HCT116 (cell line): ENCODE results near the gene PDE4C. TPM values are rescaled to one million over a fixed set of nuclear protein-coding genes. Genes with fewer than 3 reads are reported as not detected.

ENCODE experiments used
- ATAC-seq: fragments of 200-7000 bp; cut with Tn5 transposase; 2 replicates; pipeline ENCODE4 v1.9.1; 2020; ENCODE audit warnings: mild to moderate bottlenecking, moderate library complexity
- BruUV-seq: library from RNA; stranded (reverse); fragments of 400-500 nt; replicated peaks from 2 replicates; lab custom pipeline; 2021; lab: Mats Ljungman, UMichigan
- CTCF ChIA-PET: fragments of 300-600 bp; sonication (Branson Sonifier 250); formaldehyde crosslinking; loops from one replicate; lab custom pipeline; 2021; ENCODE audit warnings: antibody characterized with exemption; lab: Charles Lee
- POLR2A ChIA-PET: fragments of 300-600, 350-600 bp; sonication (Branson Sonifier 250); formaldehyde crosslinking; loops from one replicate; lab custom pipeline; 2021; ENCODE audit warnings: antibody characterized with exemption; lab: Charles Lee
- RAD21 ChIA-PET, 2 experiments: fragments of 300-600 bp; sonication (Branson Sonifier 250); formaldehyde crosslinking; loops; one replicate each; lab custom pipeline; 2023; ENCODE audit warnings: low total read pairs in 2 of 2; ENCODE audit not compliant: uncharacterized antibody in 2 of 2, unreplicated experiment in 2 of 2, low non-redundant PET in 1 of 2; lab: Charles Lee
- DNase-seq: peaks from one replicate; pipeline ENCODE4 v3.0.0-alpha.2; 2010; ENCODE audit warnings: low read depth, low spot score
- H2AFZ ChIP-seq: fragments of 200-600 bp; shearing (Covaris generic), sonication (generic); 2 replicates; pipeline ENCODE4 v1.6.1; 2017; ENCODE audit warnings: low read depth, mixed run types, mixed read lengths, antibody characterized with exemption, low read length; ENCODE audit not compliant: poor library complexity, severe bottlenecking
- H3K27ac ChIP-seq: 2 replicates; pipeline ENCODE4 v1.5.1; 2012; ENCODE audit warnings: low read depth, low read length
- H3K27me3 ChIP-seq: fragments of 200-600 bp; sonication (generic); 2 replicates; pipeline ENCODE4 v1.6.1; 2016; ENCODE audit warnings: mixed run types, low read length, mixed read lengths; ENCODE audit not compliant: insufficient read depth
- H3K36me3 ChIP-seq, 2 experiments: fragments of 200-500 bp in 1 of 2; fragments of 200-600 bp in 1 of 2; sonication (Bioruptor generic) in 1 of 2; sonication (generic) in 1 of 2; 2 replicates each; pipeline versions ENCODE4 v1.5.1 to v1.6.1; 2014 to 2016; ENCODE audit warnings: low read length in 2 of 2, inconsistent platforms in 1 of 2, mixed read lengths in 1 of 2, mixed run types in 1 of 2; ENCODE audit not compliant: insufficient read depth in 2 of 2, control insufficient read depth in 1 of 2
- H3K4me1 ChIP-seq, 2 experiments: fragments of 200-600 bp in 1 of 2; sonication (generic) in 1 of 2; 2 replicates each; pipeline versions ENCODE4 v1.5.1 to v1.6.1; 2012 to 2017; ENCODE audit warnings: low read length in 2 of 2, inconsistent platforms in 1 of 2, mild to moderate bottlenecking in 1 of 2, mixed read lengths in 1 of 2, mixed run types in 1 of 2, moderate library complexity in 1 of 2; ENCODE audit not compliant: insufficient read depth in 2 of 2, control insufficient read depth in 1 of 2
- H3K4me2 ChIP-seq: fragments of 200-600 bp; sonication (generic); 2 replicates; pipeline ENCODE4 v1.6.1; 2017; ENCODE audit warnings: mixed run types, low read length, mixed read lengths
- H3K4me3 ChIP-seq, 2 experiments: fragments of 200-600 bp in 1 of 2; sonication (generic) in 1 of 2; replicated peaks in 1 of 2; 2 replicates each; pipeline ENCODE4 v1.5.1; 2011 to 2016; ENCODE audit warnings: low read length in 2 of 2, control low read depth in 1 of 2, low read depth in 1 of 2, mild to moderate bottlenecking in 1 of 2, mixed read lengths in 1 of 2, mixed run types in 1 of 2
- H3K79me2 ChIP-seq: fragments of 200-600 bp; sonication (generic); 2 replicates; pipeline ENCODE4 v1.6.1; 2017; ENCODE audit warnings: mild to moderate bottlenecking, mixed run types, low read length, moderate library complexity, mixed read lengths; ENCODE audit not compliant: insufficient read depth
- H3K9ac ChIP-seq: fragments of 200-600 bp; sonication (generic); 2 replicates; pipeline ENCODE4 v1.6.1; 2016; ENCODE audit warnings: low read length, mixed read lengths
- H3K9me2 ChIP-seq: fragments of 200-600 bp; sonication (generic), shearing (Covaris generic); 2 replicates; pipeline ENCODE4 v1.6.1; 2017; ENCODE audit warnings: mixed run types, mild to moderate bottlenecking, moderate library complexity; ENCODE audit not compliant: insufficient read depth
- H3K9me3 ChIP-seq, 2 experiments: fragments of 200-500 bp in 1 of 2; fragments of 200-600 bp in 1 of 2; sonication (Bioruptor generic) in 1 of 2; sonication (generic) in 1 of 2; 2 replicates each; pipeline ENCODE4 v1.6.1; 2014 to 2017; ENCODE audit warnings: low read length in 2 of 2, mixed read lengths in 2 of 2, inconsistent platforms in 1 of 2, low read depth in 1 of 2, mild to moderate bottlenecking in 1 of 2, mixed run types in 1 of 2, moderate library complexity in 1 of 2; ENCODE audit not compliant: control insufficient read depth in 1 of 2, insufficient read depth in 1 of 2
- H4K20me1 ChIP-seq: fragments of 200-600 bp; sonication (generic), shearing (Covaris generic); 2 replicates; pipeline ENCODE4 v1.6.1; 2017; ENCODE audit warnings: mixed run types, mild to moderate bottlenecking, moderate library complexity; ENCODE audit not compliant: insufficient read depth
- ATF3 ChIP-seq: IDR thresholded peaks from 2 replicates; pipeline ENCODE4 v1.6.1; 2012
- CEBPB ChIP-seq: IDR thresholded peaks from 2 replicates; pipeline ENCODE4 v1.6.1; 2012; ENCODE audit warnings: low read depth
- CTCF ChIP-seq, 3 experiments: fragments of 200-600 bp in 1 of 3; sonication (generic) in 1 of 3; IDR thresholded peaks in 2 of 3; conservative IDR thresholded peaks in 1 of 3; 2 replicates each; pipeline ENCODE4 v1.5.1; 2012 to 2017; ENCODE audit warnings: low read depth in 2 of 3, low read length in 2 of 3, antibody characterized with exemption in 1 of 3, borderline replicate concordance in 1 of 3, control low read depth in 1 of 3, mild to moderate bottlenecking in 1 of 3, mixed read lengths in 1 of 3, mixed run types in 1 of 3, moderate library complexity in 1 of 3; ENCODE audit not compliant: insufficient read depth in 1 of 3
- EGR1 ChIP-seq: IDR thresholded peaks from 2 replicates; pipeline ENCODE4 v1.6.1; 2012; ENCODE audit warnings: low read depth
- ELF1 ChIP-seq: IDR thresholded peaks from 2 replicates; pipeline ENCODE4 v1.6.1; 2012; ENCODE audit warnings: low read depth, borderline replicate concordance
- EZH2 ChIP-seq: fragments of 200-600 bp; sonication (generic); IDR thresholded peaks from 2 replicates; pipeline ENCODE4 v1.6.1; 2017; ENCODE audit warnings: antibody characterized with exemption, mixed run types
- EZH2phosphoT487 ChIP-seq: fragments of 200-600 bp; IDR thresholded peaks from 2 replicates; pipeline ENCODE4 v1.6.1; 2018; ENCODE audit warnings: antibody characterized with exemption, borderline replicate concordance
- FOSL1 ChIP-seq: IDR thresholded peaks from 2 replicates; pipeline ENCODE4 v1.6.1; 2012; ENCODE audit warnings: low read depth
- JUND ChIP-seq: IDR thresholded peaks from 2 replicates; pipeline ENCODE4 v1.6.1; 2012
- MAX ChIP-seq: IDR thresholded peaks from 2 replicates; pipeline ENCODE4 v1.6.1; 2012
- POLR2A ChIP-seq: IDR thresholded peaks from 2 replicates; pipeline ENCODE4 v1.7.0; 2011; ENCODE audit warnings: borderline replicate concordance; ENCODE audit not compliant: insufficient read depth, insufficient read length; ENCODE audit errors: extremely low read depth
- POLR2AphosphoS5 ChIP-seq: IDR thresholded peaks from 2 replicates; pipeline ENCODE4 v1.6.1; 2011; ENCODE audit warnings: mild to moderate bottlenecking, low read depth, low read length, moderate library complexity
- REST ChIP-seq: IDR thresholded peaks from 2 replicates; pipeline ENCODE4 v1.6.1; 2012; ENCODE audit warnings: low read depth
- SP1 ChIP-seq: IDR thresholded peaks from 2 replicates; pipeline ENCODE4 v1.6.1; 2012; ENCODE audit warnings: low read depth
- SRF ChIP-seq: IDR thresholded peaks from 2 replicates; pipeline ENCODE4 v1.6.1; 2012; ENCODE audit warnings: low read depth
- TCF7L2 ChIP-seq: IDR thresholded peaks from 2 replicates; pipeline ENCODE4 v1.7.0; 2011; ENCODE audit warnings: borderline replicate concordance, inconsistent platforms; ENCODE audit not compliant: insufficient read depth, insufficient read length; ENCODE audit errors: extremely low read depth
- ZBTB33 ChIP-seq: IDR thresholded peaks from 2 replicates; pipeline ENCODE4 v1.6.1; 2011; ENCODE audit warnings: mild to moderate bottlenecking, low read length, moderate library complexity; ENCODE audit not compliant: insufficient replicate concordance; ENCODE audit errors: extremely low read depth
- ZFX ChIP-seq: fragments of 450-650 bp; IDR thresholded peaks from 2 replicates; pipeline ENCODE4 v1.6.1; 2017
- ZNF274 ChIP-seq: fragments of 200-500 bp; sonication (Bioruptor generic); IDR thresholded peaks from 2 replicates; pipeline ENCODE4 v1.6.1; 2014; ENCODE audit warnings: mild to moderate bottlenecking, low read depth, low read length, inconsistent platforms
- intact Hi-C: fragments of 100-400 bp; cut with micrococcal nuclease; formaldehyde crosslinking; loops from 2 replicates; pipeline ENCODE4 v1.10.0; 2022
- total RNA-seq: library from RNA; stranded (reverse); gene quantifications from one replicate; pipeline ENCODE4 v1.2.1, GENCODE V29; 2021; ENCODE audit not compliant: unreplicated experiment

Gene PDE4C
- total RNA-seq, 1 experiment from 2014 or later = 1.5 TPM

GRCh38 chr19:18211683-18212082, 14.6 kb downstream of the PDE4C start:
- no peak overlapping the region for H3K9ac ChIP-seq
- H3K4me3 ChIP-seq = no peak overlapping the region

More at GRCh38 chr19:18211683-18212082, 14.6 kb downstream of the PDE4C start:
- Histone ChIP-seq H3K27ac (no peak overlapping the region), H3K9me3 (no peaks in the 10 kb centered on the region), H4K20me1 (no peaks in the 10 kb centered on the region), H3K9me2 (no peaks in the 10 kb centered on the region), H3K79me2 (no peaks in the 10 kb centered on the region), H3K4me1 (peaks cover 11 to 27% of the 10 kb centered on the region in 2 experiments), H3K27me3 (no peaks in the 10 kb centered on the region), H3K36me3 (no peaks in the 10 kb centered on the region), H3K4me2 (no peak overlapping the region), H2AFZ (no peak overlapping the region)
- TF ChIP-seq EZH2phosphoT487 (no peak), POLR2A (no peak), REST (no peak), EZH2 (no peak), JUND (no peak), SP1 (no peak), ZBTB33 (no peak), ZNF274 (no peak), ATF3 (no peak), ELF1 (no peak), FOSL1 (no peak), CTCF (IDR thresholded peaks at IDR 0.05 in 2 of 3, conservative IDR thresholded peaks at IDR 0.05 in 1 of 3; ENCODE audit: borderline replicate concordance in 1 of 3, insufficient read depth in 1 of 3, low read depth in 2 of 3, low read length in 2 of 3) (no peak), TCF7L2 (no peak), SRF (no peak), MAX (no peak), ZFX (no peak), POLR2AphosphoS5 (no peak), EGR1 (no peak), CEBPB (no peak)
- ChIA-PET CTCF (no interaction called here), RAD21 (no interaction called here), POLR2A (no interaction called here)
- DNase-seq (no peak), ATAC-seq (no peak)
- no TSS peak for BruUV-seq
- intact Hi-C loops = no loop called here
